SJSA1 (cell line): ENCODE measurements around the gene HOXA10. TPM values are rescaled to one million over a fixed set of nuclear protein-coding genes. Genes with fewer than 3 reads are reported as not detected.

ENCODE experiments used
- DNase-seq, 2 experiments: peaks; one replicate each; pipeline ENCODE4 v3.0.0-alpha.2; 2015 to 2020; ENCODE audit warnings: low spot score in 2 of 2, low read depth in 1 of 2
- H3K27ac ChIP-seq: fragments of 250-450 bp; sonication (Bioruptor Pico); 2 replicates; pipeline ENCODE4 v1.5.1; 2020; ENCODE audit warnings: mild to moderate bottlenecking, moderate library complexity
- H3K27me3 ChIP-seq: fragments of 250-450 bp; sonication (Bioruptor Pico); replicated peaks from 2 replicates; pipeline ENCODE4 v1.5.1; 2020; ENCODE audit warnings: mild to moderate bottlenecking, moderate library complexity
- H3K36me3 ChIP-seq: fragments of 250-450 bp; sonication (Bioruptor Pico); 2 replicates; pipeline ENCODE4 v1.5.1; 2020; ENCODE audit warnings: mild to moderate bottlenecking
- H3K4me1 ChIP-seq: fragments of 250-450 bp; sonication (Bioruptor Pico); replicated peaks from 2 replicates; pipeline ENCODE4 v1.6.1; 2021; ENCODE audit warnings: mild to moderate bottlenecking
- H3K4me3 ChIP-seq: fragments of 250-450 bp; sonication (Bioruptor Pico); 2 replicates; pipeline ENCODE4 v1.5.1; 2020; ENCODE audit warnings: mild to moderate bottlenecking
- H3K9me3 ChIP-seq: fragments of 250-450 bp; sonication (Bioruptor Pico); replicated peaks from 2 replicates; pipeline ENCODE4 v1.5.1; 2020; ENCODE audit warnings: mild to moderate bottlenecking
- total RNA-seq: library from RNA; depleted of rRNA; stranded (reverse); fragments of >200 nt; shearing (Covaris generic); gene quantifications from 2 replicates; pipeline ENCODE4 v1.2.3, GENCODE V29; 2014

Gene HOXA10
- total RNA-seq, 1 experiment from 2014 or later = 15.5 TPM

- Histone ChIP-seq H3K4me3 (no peak overlapping the region), H3K9me3 (no peaks in the 10 kb centered on the region), H3K27me3 (no peaks in the 10 kb centered on the region), H3K36me3 (0 out of 2 replicates have a peak, but pooled peaks cover 5% of the 10 kb centered on the region), H3K27ac (no peak overlapping the region), H3K4me1 (peaks cover 57% of the 10 kb centered on the region)
- DNase-seq = peak in 1 of 2 experiments; percentile 28
Measured at GRCh38 chr7:27133409-27134231, 40.5 kb downstream of the HOXA10 start.

- Histone ChIP-seq H3K4me1 (peaks cover 57% of the 10 kb centered on the region), H3K27ac (no peak overlapping the region), H3K27me3 (no peaks in the 10 kb centered on the region), H3K9me3 (no peaks in the 10 kb centered on the region), H3K36me3 (0 out of 2 replicates have a peak, but pooled peaks cover 11% of the 10 kb centered on the region), H3K4me3 (no peak overlapping the region)
- peak in 1 of 2 experiments; percentile 12 for DNase-seq
Measured at GRCh38 chr7:27132978-27133377, 41.1 kb downstream of the HOXA10 start.

DNA sequence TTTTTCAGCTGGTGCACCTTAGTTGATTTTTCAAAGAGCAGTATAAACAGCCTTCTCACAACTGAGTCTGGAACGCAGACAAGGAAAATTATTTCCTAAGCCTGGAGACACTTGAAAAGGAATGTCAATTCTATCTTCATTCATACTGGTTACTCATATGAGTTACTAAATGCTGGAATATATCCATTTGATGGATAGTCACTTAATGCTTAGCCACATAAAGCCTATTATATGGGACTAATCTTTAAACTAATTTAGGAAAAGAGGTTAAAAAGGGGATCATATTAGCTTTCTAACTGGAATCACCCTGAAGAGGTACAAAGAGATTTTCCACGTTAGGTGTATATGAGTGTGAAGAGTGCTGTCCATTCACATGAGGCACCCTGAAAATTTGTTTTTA is 41.9 kb downstream of the HOXA10 start:
- H3K36me3 ChIP-seq = 0 out of 2 replicates have a peak, but pooled peaks cover 12% of the 10 kb centered on the region
- no peaks in the 10 kb centered on the region for H3K27me3 ChIP-seq
- H3K4me3 ChIP-seq = no peak overlapping the region
- H3K4me1 ChIP-seq = peaks cover 57% of the 10 kb centered on the region
- no peaks in the 10 kb centered on the region for H3K9me3 ChIP-seq
- no peak for DNase-seq
- no peak overlapping the region for H3K27ac ChIP-seq

DNA sequence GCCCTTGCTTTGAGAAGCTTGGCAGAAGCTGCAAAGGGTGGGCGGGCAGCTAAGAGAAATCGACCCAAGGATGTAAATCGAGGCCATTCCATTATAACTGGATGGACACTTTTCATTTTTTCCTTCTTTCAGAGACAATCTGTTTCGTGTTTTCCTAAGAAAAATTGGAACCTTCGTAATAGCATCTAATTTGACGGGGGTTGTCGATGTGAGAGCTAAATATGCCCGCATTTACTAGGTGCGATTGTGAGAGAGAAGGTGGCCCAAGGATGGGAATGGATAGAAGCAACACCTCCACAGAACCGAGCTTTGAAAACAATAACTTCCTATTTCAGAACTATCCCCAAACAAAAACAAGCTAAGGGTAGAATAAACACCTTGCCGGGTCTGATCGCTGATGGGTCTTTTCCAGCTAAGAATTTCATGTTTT is 42.7 kb downstream of the HOXA10 start:
- DNase-seq = no peak
- Histone ChIP-seq H3K36me3 (0 out of 2 replicates have a peak, but pooled peaks cover 12% of the 10 kb centered on the region), H3K4me3 (peak overlapping the region; percentile 89), H3K9me3 (no peaks in the 10 kb centered on the region), H3K27me3 (no peaks in the 10 kb centered on the region), H3K27ac (peak overlapping the region; percentile 76), H3K4me1 (peaks cover 53% of the 10 kb centered on the region)

DNA sequence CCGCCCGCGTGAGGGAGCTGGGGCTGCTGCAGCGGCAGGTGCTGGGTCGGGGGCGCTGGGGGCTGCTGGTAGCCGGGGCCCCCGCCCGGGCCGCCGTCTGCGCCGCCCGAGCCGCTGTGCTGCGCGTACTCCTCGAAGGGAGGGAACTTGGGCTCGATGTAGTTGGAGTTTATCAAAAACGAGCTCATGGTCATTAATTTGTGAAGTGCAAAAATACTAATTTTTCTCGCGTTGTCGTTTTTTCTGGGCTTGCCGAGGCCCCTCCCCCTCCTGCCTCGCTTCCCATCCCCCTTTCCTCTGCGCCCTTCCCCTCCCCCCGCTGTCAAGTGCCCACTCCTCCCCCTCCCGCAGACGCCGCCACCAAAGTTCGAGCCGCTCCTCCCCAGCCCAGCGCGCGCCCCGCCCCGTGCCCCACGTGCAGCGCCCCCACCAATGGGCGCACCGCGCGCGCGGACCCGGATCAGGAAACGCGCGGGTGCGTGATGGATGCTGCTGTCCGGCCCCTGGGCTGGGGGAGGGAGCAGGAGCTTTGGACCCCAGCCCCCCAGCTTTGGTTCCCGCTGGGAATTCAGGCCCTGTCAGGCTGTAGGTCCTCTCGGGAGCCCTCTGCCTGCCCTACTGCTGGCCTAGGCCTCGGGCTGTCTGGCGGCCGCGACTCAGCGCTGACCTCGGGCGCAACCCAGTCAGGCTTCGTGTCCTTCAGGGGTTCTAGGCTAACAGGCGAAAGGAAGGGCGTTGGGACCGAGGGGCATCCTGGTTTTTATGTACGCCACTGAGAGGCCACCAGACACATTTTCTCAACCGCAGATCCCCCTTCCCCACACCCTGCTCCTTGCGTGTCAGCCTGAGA is 43.4 kb downstream of the HOXA10 start, which contains the start of gene HOXA4:
Gene HOXA4 (minus strand): TSS at position 218 of the 850 bp plus-strand sequence. CDS start 24 bp downstream, at position 194.
- H3K36me3 ChIP-seq = 0 out of 2 replicates have a peak, but pooled peaks cover 12% of the 10 kb centered on the region
- peak; percentile 77 to 95 for DNase-seq
- peaks cover 47% of the 10 kb centered on the region for H3K4me1 ChIP-seq
- peak within 1 kb of the TSS; percentile 76 for H3K27ac ChIP-seq
- no peaks in the 10 kb centered on the region for H3K27me3 ChIP-seq
- H3K9me3 ChIP-seq = no peaks in the 10 kb centered on the region
- H3K4me3 ChIP-seq = peak within 1 kb of the TSS; percentile 89

DNA sequence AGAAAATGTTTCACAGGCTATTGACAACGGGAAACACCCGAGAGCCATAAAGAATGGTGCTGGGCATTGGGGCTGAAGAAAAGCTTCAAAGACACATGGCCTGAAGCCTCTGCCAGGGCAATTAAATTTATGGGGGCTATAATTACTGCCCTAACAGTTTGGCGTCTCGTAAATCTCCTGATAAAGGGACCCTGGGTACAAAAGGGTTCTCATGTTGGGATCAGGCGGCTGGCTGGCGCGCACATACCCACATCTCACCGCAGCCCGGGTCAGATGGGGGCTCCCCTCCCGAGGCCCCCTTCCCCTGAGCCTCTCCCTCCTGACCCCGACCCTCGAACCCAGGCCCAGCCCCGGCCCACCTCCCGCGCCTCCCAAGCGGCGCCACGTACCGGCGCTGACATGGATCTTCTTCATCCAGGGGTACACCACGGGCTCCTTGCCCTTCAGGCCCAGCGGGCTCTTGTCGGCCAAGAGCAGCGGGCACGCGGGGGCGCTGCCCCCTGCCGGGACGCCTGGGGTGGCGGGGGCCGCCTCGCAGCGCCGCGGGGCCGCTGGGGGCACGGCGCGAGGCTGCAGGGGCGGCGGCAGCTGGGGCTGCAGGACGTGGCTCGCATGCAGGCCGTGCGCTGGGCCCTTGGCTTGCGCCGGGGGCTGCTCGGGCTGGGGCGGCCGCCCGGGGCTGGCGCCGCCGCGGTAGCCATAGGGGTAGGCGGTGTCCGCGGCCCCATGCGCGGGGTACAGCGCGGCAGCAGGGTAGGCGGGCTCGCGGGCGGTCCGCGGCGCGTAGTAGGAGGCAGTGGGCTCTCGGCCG is 44.2 kb downstream of the HOXA10 start:
- peak in 1 of 2 experiments; percentile 61 for DNase-seq

GRCh38 chr7:27128776-27129728 is 45.1 kb downstream of the HOXA10 start:
- Histone ChIP-seq H3K27ac (no peak overlapping the region), H3K4me3 (peak overlapping the region; percentile 89; the same call in 1 of the 2 replicates), H3K36me3 (0 out of 2 replicates have a peak, but pooled peaks cover 12% of the 10 kb centered on the region), H3K4me1 (peaks cover 30% of the 10 kb centered on the region), H3K9me3 (no peaks in the 10 kb centered on the region), H3K27me3 (no peaks in the 10 kb centered on the region)
- DNase-seq = peak in 1 of 2 experiments; percentile 31

More for the DNA sequence above, 44.2 kb downstream of the HOXA10 start:
- Histone ChIP-seq H3K9me3 (no peaks in the 10 kb centered on the region), H3K36me3 (0 out of 2 replicates have a peak, but pooled peaks cover 12% of the 10 kb centered on the region), H3K27ac (peak overlapping the region; percentile 56), H3K27me3 (no peaks in the 10 kb centered on the region), H3K4me3 (peak overlapping the region; percentile 89), H3K4me1 (peaks cover 39% of the 10 kb centered on the region)

DNA sequence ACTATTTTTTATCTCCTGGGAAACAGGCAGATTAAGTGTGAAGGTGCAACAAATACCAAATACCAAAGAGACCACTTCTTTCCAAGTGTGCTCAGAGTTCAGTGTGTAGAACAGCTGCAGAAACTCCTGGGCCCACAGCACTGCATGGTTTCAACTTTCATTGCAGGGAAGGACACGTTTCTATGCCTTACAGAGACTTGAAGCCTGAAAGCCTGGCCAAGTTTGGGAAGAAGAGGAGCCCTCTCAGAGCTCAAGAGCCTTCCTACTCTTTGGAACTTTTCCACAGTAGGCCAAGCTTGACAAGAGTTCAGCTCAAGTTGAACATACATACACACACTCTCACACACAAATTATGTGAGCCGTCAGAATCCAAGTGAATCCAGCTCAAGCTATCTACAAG is 46.1 kb downstream of the HOXA10 start:
- peaks cover 20% of the 10 kb centered on the region for H3K4me1 ChIP-seq
- DNase-seq = peak in 1 of 2 experiments; percentile 12
- H3K36me3 ChIP-seq = 0 out of 2 replicates have a peak, but pooled peaks cover 12% of the 10 kb centered on the region
- no peak overlapping the region for H3K27ac ChIP-seq
- H3K27me3 ChIP-seq = no peaks in the 10 kb centered on the region
- no peak overlapping the region for H3K4me3 ChIP-seq
- H3K9me3 ChIP-seq = no peaks in the 10 kb centered on the region

DNA sequence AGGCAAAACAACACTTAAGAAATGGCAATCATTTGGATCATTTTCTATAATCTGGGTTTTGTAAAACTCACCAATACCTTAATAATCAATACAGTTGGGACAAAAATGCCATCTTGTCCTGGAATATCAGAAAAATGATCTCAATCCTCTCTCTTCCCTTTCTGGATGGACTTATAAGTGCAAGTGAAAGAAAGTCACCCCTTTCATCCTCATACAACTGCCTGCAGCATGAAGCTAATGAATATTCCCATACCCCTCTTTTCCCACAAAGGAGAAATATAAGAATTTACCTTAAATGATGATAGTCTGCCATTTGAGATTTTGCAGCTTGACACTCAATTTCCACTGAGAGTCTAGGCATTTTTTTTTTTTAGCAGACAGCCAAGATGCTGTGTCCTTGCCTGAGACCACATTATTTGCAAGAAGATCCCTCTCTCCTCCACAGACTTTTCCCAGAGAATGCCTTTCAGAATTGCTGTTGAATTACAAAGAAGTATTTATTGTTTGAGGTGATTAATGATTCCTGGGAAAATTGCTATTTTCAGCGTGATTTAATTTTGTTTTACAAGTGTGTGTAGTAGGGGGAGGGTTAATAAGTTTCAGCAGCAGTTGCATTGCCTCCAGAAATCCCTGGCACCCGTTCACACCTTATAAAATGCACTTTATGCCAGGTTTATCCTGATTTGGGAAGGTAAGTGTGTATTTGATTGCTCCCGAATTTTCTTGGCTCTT is 47.4 kb downstream of the HOXA10 start:
- no peak overlapping the region for H3K4me3 ChIP-seq
- H3K27ac ChIP-seq = no peak overlapping the region
- H3K9me3 ChIP-seq = no peaks in the 10 kb centered on the region
- no peak for DNase-seq
- 0 out of 2 replicates have a peak, but pooled peaks cover 12% of the 10 kb centered on the region for H3K36me3 ChIP-seq
- H3K4me1 ChIP-seq = peaks cover 18% of the 10 kb centered on the region
- no peaks in the 10 kb centered on the region for H3K27me3 ChIP-seq

- DNase-seq = peak in 1 of 2 experiments; percentile 6
- Histone ChIP-seq H3K27me3 (no peaks in the 10 kb centered on the region), H3K4me1 (peaks cover 18% of the 10 kb centered on the region), H3K9me3 (no peaks in the 10 kb centered on the region), H3K27ac (no peak overlapping the region), H3K4me3 (no peak overlapping the region), H3K36me3 (peaks cover 12% of the 10 kb centered on the region; the same call in 1 of the 2 replicates)
Measured at GRCh38 chr7:27125986-27126394, 48.1 kb downstream of the HOXA10 start.

- no peaks in the 10 kb centered on the region for H3K9me3 ChIP-seq
- DNase-seq = peak in 1 of 2 experiments; percentile 24
- peaks cover 19% of the 10 kb centered on the region for H3K4me1 ChIP-seq
- no peaks in the 10 kb centered on the region for H3K27me3 ChIP-seq
- peaks cover 9% of the 10 kb centered on the region; the same call in 1 of the 2 replicates for H3K36me3 ChIP-seq
- no peak overlapping the region for H3K4me3 ChIP-seq
- no peak overlapping the region for H3K27ac ChIP-seq
Measured at GRCh38 chr7:27124902-27125689, 49.0 kb downstream of the HOXA10 start.
